Colon (tissue), 2 donors: Measurements from ENCODE around the gene HMGN1.
"Not testable (repeated sequence)": the region's sequence is repeated elsewhere in the genome, so short reads cannot be mapped to it uniquely, and the experiment has no call there.

Source experiments
- FAIRE-seq: peaks from 2 replicates; lab custom pipeline; 2012; peaks lifted over from hg19 to GRCh38; lab: Jason Lieb, UNC
- donor health status: control.
- donor health status: control.

Gene HMGN1, protein sequence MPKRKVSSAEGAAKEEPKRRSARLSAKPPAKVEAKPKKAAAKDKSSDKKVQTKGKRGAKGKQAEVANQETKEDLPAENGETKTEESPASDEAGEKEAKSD

DNA sequence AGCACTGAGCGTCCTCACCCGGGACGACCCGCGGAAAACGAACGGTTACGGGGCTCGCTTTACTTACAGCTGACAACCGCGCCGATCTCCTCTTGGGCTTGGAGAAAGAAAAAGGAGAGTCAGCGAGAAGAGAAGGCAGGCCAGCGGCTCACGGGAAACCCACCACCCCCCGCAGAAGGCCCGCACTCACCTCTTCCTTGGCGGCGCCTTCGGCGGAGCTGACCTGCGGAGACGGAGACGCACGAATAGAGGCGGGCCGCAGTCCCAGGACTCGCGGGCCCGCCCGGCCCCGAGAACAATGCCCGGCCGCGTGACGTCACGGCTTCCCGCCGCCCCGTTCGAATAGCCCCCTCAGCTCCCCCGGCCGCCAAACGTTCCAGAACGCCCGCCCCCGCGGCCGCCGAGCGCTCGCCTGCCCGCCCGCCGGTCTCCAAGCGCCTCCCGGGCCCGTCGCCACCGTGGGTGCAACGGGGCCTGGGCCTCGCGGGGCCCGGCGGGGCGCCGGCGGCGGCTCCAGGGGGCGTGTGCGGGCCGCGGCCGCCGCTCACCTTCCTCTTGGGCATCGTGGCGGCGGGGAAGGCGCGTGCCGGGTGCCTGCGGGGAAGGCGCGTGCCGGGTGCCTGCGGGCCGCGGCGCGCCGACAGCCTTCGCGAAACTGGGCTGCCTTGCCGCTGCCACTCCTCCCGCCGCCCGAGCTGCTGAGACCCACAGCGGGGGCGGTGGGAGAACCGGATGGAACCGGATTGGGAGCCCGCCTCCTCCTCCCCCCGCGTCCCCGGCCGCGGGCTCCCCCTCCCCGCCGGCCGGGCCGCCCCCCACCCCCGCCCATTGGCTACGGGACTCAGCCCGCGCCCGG lies at the start of gene HMGN1:
HMGN1 (minus strand) TSS at position 734 of the 856 bp plus-strand sequence; CDS start at position 563, 171 bp downstream.
- no peak for FAIRE-seq

DNA sequence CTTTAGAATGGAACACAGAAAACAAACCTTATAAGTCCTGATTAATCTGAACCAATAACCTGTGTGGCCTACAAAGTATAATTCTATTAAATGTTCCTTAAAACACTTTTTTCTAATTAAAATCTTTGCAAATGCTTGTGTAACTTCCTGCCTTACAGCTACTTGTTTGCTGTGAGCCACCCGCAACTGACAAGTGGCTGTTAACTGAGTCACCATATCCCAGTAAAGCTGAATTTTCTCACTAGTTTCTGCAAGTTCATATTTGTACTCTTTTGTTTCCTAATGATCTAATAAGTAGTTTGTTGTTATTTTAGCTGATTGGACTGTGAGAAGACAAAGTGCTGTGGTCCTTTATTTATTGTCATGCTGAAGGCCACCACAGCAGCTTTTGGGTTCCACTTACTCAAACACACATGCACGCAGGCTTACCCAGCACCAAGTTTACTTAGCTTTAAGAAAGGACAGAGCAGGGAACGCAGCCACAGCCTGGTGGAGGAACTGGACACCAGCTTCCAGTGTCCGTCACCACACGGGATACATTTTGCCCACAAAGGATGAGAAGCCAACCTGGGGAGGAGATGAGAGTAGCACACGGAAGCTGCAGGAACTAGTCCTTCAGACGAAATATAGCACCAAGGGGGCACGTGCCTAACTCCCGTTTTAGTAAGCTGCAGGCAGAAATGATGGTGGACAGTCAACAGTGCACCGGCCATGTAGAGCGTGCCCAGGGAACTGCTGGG lies 48.9 kb upstream of the HMGN1 start:
- no peak for FAIRE-seq

DNA sequence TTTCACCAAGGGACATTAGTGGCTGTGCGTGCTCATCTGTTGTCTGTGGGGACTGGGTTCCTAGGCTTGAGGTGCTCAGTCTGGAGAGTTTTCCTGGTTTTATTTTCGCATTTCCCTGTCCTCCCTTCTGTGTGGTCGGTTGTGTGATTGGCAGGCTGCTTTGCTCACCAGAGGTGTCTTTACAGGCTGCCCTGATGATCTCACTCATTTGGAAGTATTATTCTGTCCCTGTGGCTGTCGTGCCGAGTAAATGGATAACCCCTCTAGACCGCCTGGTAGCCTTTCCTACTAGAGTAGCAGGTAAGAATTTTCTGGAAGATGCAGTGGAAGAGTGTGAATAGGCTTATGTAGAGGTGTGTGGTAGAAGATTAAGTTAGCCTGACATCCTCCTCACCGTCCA lies 44.1 kb upstream of the HMGN1 start:
- FAIRE-seq: no peak

DNA sequence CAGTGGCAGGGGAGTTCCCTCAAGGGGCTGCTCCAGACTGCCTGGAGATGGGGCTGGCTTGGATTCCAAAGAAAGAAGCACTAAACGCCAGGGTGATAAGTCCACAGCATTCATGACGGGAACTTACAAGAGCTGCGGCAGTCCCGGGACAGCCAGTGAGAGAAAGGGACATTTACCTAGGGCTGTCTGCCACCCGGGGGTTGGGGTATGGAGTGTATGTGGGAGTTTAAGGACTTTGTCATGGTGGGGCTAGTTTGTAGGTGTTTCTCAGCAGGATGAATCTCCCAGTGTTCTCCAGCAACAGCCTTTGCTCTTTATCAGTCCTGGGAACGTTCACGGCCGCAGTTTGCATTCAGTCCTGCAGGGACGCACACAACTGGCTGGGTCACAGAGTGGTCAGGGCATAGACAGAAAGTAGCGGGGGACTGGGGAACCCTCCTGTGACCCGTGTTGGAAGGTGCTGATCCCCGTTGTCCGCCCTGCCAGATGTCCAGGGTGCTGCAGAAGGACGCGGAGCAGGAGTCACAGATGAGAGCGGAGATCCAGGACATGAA lies 41.4 kb upstream of the HMGN1 start:
- FAIRE-seq: no peak

DNA sequence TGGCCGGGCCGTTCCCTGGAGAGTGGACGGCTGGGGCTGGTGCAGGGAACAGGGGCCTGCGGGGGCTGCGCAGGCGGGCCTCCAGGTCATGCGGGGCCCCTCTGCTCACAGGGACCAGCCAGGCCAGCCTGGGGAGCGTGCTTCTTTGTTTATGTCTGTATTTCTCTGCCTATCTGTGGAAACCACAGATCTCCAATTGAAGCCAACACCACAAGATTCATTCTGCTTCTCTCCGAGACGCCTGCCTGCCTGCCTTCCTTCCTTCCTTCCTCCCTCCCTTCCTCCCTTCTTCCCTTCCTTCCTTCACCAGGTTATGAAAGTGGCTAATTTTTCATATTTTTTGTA lies 39.9 kb upstream of the HMGN1 start:
- no peak for FAIRE-seq

DNA sequence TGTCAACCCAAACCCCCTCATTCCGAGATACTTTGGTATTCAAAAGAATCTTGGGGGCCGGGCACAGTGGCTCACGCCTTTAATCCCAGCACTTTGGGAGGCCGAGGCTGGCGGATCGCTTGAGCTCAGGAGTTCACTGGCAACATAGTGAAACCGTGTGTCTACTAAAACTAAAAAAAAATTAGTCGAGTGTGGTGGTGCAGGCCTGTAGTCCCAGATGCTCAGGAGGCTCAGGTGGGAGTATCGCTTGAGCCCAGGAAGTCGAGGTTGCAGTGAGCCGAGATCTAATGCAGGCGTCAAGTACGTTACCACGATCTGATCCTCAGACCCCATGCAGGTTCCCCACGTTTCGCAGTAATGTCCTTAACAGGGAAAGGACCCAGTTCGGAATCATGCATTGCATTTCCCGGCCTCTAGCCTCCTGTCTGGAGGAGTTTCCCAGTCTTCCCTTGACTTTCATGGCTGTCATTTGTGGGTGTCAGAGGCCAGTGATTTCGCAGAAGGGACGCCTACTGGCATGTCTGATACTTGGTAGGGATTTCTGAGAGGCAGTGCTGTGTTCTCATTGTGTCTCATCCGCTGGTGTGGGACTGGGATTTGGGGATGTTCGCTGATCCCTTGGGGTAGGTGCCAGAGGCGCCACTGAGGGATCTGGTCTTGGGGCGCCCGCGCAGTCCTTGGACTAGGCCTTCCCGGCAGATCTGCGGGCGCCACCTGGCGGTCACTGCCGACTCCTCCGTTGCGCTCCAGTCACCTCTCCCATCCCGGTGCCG lies 39.3 kb upstream of the HMGN1 start:
- FAIRE-seq: no peak

DNA sequence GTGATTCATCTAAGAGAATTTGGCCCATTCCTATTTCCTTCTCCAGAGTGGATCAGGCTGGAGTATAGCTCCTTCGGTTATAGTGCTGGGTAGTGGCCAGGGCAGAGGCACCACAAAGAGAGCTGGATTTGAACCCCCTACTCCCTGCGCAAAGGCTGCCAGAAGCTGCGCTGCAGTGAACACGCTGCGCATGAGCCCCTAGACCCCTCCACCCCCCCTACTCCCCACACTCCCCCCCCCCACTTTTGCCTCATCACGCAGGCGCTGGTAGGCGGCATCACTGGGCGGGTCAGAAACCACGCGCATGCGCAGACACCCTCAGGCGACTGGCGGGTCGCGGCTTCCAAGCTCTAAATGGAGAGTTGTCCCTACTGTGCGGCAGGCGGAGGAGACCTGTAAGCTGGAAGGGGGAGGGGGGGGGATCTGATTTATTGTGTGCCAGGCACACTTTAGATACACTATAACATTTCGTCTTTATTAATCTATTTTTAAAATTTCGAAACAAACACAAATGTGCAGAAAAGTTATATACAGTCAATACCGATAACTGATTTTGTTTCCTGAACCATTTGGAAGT lies 38.7 kb upstream of the HMGN1 start:
- FAIRE-seq: no peak

DNA sequence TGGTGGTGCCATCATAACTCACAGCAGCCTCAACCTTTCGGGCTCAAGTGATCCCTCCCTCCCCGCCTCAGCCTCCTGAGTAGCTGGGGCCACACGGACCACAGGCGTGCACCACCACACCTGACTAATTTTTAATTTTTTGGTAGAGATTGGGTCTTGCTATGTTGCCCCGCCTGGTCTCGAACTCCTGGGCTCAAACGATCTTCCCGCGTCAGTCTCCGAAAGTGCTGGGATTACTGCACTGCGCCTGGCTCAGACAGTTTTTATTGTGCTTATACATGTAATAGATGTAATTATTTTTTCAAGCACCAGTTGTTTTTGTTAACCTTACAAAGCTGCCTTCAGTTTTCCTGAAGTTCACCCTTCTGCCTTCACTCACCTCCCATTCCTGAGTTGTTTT lies 38.0 kb upstream of the HMGN1 start:
- no peak for FAIRE-seq

DNA sequence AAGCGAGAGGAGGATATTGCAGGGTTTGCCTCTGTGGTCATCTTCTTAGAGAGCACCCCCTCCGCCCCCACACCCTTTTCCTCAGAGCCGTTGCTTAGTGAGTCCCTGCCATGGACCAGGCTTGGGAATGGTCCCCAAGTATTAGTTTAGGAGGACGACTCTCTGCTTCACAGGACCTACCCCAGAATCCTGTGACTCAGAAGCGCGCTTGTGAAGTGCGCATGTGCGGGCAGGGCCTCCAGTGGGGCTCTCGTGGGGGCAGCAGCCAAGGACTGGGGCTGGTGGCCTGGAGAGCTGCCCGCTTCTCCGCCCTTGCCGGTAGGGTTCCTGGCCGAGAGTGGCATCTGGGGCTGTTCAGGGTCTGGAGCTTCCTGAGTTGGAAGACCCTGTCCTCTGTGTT lies 37.3 kb upstream of the HMGN1 start:
- no peak for FAIRE-seq

DNA sequence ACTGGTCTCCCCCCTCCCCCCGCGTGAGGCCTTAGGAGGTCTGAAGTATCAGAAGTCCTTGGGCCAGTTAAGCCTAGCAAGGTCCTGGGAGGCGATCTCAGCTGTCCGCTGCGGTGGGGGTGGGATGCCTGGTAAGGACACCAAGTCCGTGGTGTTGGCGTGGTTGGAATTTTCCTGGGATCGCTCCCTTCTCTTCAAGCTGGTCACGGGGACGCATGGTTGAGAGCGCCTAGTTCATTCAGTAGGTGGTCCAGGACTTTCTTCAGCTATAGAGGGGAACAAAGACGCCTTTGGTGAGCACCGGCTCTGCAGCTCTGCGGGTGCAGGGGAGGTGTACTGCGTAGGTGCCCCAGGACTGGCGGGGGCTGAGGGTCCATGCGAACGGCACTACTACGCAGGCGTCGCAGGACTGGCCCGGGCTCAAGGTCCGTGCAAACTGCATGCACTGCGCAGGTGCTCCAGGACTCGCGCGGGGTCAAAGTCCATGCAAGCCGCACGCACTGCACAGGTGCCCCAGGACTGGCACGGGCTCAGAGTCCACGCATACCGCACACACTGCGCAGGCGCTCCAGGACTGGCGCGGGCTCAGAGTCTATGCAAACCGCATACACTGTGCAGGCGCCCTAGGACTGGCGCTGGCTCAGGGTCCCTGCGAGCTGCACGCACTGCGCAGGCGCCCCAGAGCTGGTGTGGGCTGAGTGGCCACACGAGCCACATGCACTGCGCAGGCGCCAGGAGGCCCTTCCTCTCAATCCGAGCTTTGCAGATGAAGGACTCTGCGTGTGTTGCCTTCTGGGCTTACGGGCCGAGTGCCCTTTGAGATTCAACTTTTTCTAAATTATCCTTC lies 36.6 kb upstream of the HMGN1 start:
- no peak for FAIRE-seq

DNA sequence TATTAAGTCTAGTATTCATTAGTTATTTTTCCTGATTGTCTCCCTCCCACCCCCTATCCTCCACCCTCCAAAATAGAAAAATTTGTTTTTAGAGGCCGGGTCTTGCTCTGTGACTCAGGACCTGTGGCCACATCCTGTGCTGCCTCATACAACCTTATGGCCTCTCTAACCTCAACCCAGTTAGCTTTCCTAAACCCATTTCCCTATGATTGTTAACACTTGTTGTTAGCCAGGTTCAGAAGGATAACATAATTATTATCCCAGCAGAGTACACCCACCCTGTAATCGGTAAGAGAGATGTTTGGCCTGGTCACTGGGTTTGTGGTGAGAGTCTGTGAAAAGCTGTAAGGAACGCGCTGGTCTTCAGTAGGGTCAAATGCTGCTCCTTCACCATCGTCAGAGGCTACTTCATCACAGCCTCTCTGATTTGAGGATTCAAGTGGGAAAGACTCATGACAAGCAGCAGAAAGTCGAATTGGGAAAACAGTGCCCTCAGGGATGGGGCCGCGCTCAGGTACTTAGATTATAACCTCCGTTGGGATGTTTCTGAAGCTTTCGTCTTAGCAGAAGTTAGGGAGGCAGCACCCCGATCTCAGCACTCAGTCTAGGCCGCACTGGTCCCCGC lies 35.9 kb upstream of the HMGN1 start:
- no peak for FAIRE-seq

DNA sequence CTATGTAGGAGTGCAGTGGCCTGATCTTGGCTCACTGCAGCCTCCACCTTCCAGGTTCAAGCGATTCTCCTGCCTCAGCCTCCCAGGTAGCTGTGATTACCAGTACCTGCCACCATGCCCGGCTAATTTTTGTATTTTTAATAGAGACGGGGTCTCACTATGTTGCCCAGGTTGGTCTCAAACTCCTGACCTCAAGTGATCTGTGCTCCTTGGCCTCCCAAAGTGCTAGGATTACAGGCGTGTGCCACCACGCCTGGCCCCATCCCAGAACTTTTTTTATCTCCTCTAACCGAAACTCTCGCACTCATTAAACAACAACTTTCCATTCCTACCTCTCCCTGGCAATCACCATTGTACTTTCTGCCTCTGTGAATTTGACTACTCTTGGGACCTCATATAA lies 33.2 kb upstream of the HMGN1 start:
- FAIRE-seq: not testable (repeated sequence)

DNA sequence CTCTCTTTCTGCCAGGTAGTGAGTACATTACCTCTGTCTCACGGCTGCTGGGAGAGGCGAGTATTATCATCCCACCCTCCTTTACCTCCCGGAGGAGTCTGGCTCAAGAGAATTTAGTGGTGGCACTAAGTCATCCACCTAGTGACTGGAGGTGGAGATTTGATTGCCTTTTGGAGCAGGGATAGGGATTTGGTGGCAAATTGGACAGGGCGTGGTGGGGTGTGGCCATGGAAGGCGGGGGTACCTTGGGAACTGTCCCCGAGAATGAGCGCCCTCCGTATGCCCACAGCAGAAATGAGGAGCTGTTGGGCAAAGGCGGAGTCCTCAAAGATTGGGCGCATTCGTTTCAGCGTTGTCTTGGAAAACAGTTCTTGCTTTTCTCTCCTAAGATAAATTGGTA lies 32.1 kb upstream of the HMGN1 start:
- FAIRE-seq: no peak

DNA sequence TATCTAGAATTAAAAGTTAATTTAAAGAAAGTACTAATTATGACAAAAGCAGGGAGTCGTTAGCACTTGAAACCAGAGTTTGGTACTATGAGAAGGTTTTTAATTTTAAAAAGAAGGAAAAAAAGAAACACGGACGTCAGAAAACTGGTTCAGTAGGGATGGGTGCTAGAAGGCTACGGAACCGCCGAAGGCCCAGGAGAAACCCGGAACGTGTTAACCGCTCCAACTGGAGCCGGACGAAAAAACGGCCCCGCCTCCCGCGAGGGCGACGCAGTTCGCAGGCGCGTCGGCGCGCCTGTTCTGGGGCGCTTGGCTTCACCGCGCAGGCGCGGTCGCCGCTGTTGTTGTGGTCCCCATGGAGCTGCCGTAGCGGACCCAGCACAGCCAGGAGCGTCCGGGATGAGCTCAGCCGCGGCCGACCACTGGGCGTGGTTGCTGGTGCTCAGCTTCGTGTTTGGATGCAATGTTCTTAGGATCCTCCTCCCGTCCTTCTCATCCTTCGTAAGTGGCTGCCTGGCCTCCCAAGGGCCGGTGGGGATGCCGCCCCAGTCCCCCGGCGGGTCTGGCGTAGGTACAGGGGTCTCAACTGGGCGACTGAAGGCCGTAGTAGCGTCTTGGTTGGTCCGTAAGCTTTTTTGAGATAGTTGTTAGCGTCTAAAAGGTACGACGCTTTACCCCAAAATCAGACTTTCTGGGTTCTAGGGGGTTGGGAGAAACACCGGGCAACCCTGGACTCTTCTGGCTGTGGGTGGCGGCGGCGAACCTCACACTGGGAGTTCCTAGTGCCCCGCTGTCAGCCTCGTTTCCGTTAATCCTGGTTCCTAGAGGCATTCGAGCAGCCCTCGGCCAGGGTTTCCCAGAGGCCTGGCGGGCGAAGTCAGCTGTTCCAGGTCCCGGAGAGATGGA lies 31.4 kb upstream of the HMGN1 start:
- no peak for FAIRE-seq

DNA sequence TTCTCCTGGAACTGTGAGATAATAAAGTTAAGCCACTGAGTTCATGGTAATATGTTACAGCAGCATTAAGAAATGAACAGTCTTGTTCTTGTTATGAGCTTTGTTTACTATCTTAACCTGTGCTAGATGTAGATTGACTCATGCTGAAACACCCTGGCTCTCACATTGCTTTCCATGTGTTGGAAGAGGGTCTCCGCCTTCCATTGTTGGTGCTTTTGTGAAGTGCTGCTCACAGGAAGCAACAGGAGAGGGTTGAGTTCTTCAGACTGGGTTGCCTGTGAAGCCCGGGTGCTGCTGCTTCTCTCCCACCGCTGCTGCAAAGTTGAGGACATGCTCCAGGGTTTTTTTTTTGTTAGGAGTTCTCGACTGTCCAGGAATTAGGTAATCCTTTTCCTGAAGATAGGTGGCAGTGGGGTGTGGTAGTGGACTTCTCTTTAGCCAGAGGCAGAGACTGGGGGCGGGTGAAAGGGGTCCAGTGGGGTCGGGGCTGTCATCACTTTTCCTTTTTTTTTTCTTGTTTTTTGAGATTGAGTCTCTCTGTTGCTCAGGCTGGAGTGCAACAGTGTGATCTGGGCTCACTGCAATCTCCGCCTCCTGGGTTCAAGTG lies 28.7 kb upstream of the HMGN1 start:
- no peak for FAIRE-seq

DNA sequence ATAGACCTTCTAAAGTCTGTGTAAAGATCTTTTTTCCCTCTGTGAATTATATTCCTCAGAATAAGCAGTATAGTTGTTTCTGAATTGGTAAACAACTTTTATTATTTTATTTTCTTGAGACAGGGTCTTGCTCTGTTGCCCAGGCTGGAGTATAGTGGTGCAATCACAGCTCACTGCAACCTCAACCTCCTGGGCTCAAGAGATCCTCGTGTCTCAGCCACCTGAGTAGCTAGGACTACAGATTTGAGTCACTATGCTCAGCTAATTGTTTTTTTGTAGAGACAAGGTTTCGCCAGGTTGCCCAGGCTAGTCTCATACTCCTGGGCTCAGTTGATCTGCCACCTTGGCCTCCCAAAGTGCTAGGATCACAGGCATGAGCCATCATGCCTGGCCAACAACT lies 26.6 kb upstream of the HMGN1 start:
- no peak for FAIRE-seq

DNA sequence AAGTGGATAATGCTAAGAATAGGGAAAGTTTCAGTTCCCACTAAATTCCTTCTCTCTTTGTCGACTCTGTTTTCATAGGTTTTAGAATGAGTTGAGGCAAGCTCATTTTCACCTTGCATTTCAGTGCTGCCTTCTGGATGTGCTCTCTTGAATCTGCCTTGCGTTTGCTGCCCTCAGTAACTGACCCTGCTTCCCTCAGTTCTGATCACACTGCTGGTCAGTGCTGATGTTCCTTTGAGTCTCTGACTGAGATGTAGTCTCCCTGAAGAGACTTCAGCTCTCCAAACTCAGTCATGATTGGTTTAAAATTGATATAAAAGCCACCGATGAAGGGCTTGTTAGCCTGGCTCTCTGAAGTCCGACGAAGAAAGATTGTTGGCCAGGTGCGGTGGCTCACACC lies 25.2 kb upstream of the HMGN1 start:
- FAIRE-seq: no peak

DNA sequence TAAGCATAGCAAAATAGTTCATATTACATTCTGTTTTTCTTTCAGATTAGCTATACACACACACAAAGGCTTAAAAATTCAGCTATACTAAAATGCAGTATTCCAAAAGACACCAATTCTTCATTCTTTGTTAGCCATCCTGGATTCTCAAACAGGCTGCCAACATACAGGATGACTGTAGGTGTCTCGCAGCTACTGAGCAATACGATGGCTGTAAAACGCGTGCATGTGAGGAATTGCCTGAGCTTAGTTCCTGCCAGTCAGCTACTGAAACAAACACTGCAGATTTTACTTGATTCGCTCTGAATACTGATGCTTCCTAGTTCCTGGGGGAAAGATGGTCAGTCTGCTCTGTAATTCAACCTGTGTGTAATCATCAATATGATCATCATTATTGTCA lies 24.7 kb upstream of the HMGN1 start:
- no peak for FAIRE-seq

DNA sequence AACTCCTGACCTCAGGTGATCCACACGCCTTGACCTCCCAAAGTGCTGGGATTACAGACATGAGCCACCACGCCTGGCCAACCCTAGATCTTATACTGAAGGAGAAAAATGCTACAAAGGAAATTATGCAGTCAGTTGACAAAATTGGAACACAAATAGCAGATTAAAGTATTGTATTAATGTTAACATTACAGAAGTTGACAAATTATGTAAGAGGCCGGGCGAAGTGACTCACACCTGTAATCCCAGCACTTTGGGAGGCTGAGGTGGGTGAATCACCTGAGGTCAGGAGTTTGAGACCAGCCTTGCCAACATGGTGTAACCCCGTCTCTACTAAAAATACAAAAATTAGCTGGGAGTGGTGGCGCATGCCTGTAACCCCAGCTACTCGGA lies 21.0 kb upstream of the HMGN1 start:
- FAIRE-seq: not testable (repeated sequence)
